ENCODE measurements around the gene HDAC6.
"Not testable (repeated sequence)": the region's sequence is repeated elsewhere in the genome, so short reads cannot be mapped to it uniquely, and the experiment has no call there.

HDAC6 gene

GRCh38 chrX:48816014-48816810, 14.3 kb downstream of the HDAC6 start:
- no peaks in the 10 kb centered on the region for H3K9me3 ChIP-seq (ENCODE audit: insufficient read depth, low read length)
- no peak for DNase-seq (ENCODE audit: low read depth, low spot score)
- H3K4me1 ChIP-seq (ENCODE audit: insufficient read depth, insufficient read length) = peaks cover 3% of the 10 kb centered on the region
- no peak for TF ChIP-seq SUZ12 (IDR thresholded peaks at IDR 0.05; ENCODE audit: extremely low read depth, insufficient read depth, insufficient read length)
- no peak overlapping the region for H3K9ac ChIP-seq (ENCODE audit: insufficient read length, low read depth)
- no peak overlapping the region for H3K4me3 ChIP-seq (ENCODE audit: insufficient read length, low read depth)
- no peaks in the 10 kb centered on the region for H3K27me3 ChIP-seq (ENCODE audit: insufficient read depth, insufficient read length)
- peaks cover 56% of the 10 kb centered on the region for H3K36me3 ChIP-seq (ENCODE audit: insufficient read depth, insufficient read length, low read length)

GRCh38 chrX:48818098-48818497, 16.2 kb downstream of the HDAC6 start:
- Histone ChIP-seq H3K9me3 (ENCODE audit: insufficient read depth, low read length) (no peaks in the 10 kb centered on the region), H3K36me3 (ENCODE audit: insufficient read depth, insufficient read length, low read length) (peaks cover 66% of the 10 kb centered on the region), H3K27me3 (ENCODE audit: insufficient read depth, insufficient read length) (no peaks in the 10 kb centered on the region), H3K9ac (ENCODE audit: insufficient read length, low read depth) (no peak overlapping the region), H3K4me3 (ENCODE audit: insufficient read length, low read depth) (no peak overlapping the region), H3K4me1 (ENCODE audit: insufficient read depth, insufficient read length) (peaks cover 3% of the 10 kb centered on the region)
- TF ChIP-seq ZNF274 (IDR thresholded peaks at IDR 0.05; ENCODE audit: low read depth, low read length) (no peak), YY1 (IDR thresholded peaks at IDR 0.05; ENCODE audit: insufficient read depth, insufficient read length) (no peak), SUZ12 (IDR thresholded peaks at IDR 0.05; ENCODE audit: extremely low read depth, insufficient read depth, insufficient read length) (no peak)
- no peak for DNase-seq (ENCODE audit: low read depth, low spot score)

- Histone ChIP-seq H3K4me1 (ENCODE audit: insufficient read depth, insufficient read length) (peaks cover 3% of the 10 kb centered on the region), H3K9ac (ENCODE audit: insufficient read length, low read depth) (no peak overlapping the region), H3K4me3 (ENCODE audit: insufficient read length, low read depth) (no peak overlapping the region), H3K36me3 (ENCODE audit: insufficient read depth, insufficient read length, low read length) (peaks cover 72% of the 10 kb centered on the region), H3K9me3 (ENCODE audit: insufficient read depth, low read length) (no peaks in the 10 kb centered on the region), H3K27me3 (ENCODE audit: insufficient read depth, insufficient read length) (no peaks in the 10 kb centered on the region)
- DNase-seq (ENCODE audit: low read depth, low spot score) = no peak
- TF ChIP-seq SUZ12 (IDR thresholded peaks at IDR 0.05; ENCODE audit: extremely low read depth, insufficient read depth, insufficient read length) (no peak), ZNF274 (IDR thresholded peaks at IDR 0.05; ENCODE audit: low read depth, low read length) (no peak), YY1 (IDR thresholded peaks at IDR 0.05; ENCODE audit: insufficient read depth, insufficient read length) (no peak)
Measured at GRCh38 chrX:48818866-48819265, 17.0 kb downstream of the HDAC6 start.

- H3K36me3 ChIP-seq (ENCODE audit: insufficient read depth, insufficient read length, low read length) = peaks cover 74% of the 10 kb centered on the region
Measured at GRCh38 chrX:48819394-48819793, 17.5 kb downstream of the HDAC6 start.

GRCh38 chrX:48823053-48823452, 21.2 kb downstream of the HDAC6 start:
- peaks cover 58% of the 10 kb centered on the region for H3K36me3 ChIP-seq (ENCODE audit: insufficient read depth, insufficient read length, low read length)
- H3K9ac ChIP-seq (ENCODE audit: insufficient read length, low read depth) = no peak overlapping the region
- no peaks in the 10 kb centered on the region for H3K27me3 ChIP-seq (ENCODE audit: insufficient read depth, insufficient read length)
- H3K9me3 ChIP-seq (ENCODE audit: insufficient read depth, low read length) = no peaks in the 10 kb centered on the region; the same call in 1 of the 2 replicates
- no peak overlapping the region for H3K4me3 ChIP-seq (ENCODE audit: insufficient read length, low read depth)
- no peak for DNase-seq (ENCODE audit: low read depth, low spot score)
- H3K4me1 ChIP-seq (ENCODE audit: insufficient read depth, insufficient read length) = peaks cover 2% of the 10 kb centered on the region
- no peak for TF ChIP-seq SUZ12 (IDR thresholded peaks at IDR 0.05; ENCODE audit: extremely low read depth, insufficient read depth, insufficient read length)
- TF ChIP-seq ZNF274 (IDR thresholded peaks at IDR 0.05; ENCODE audit: low read depth, low read length) = no peak
- TF ChIP-seq YY1 (IDR thresholded peaks at IDR 0.05; ENCODE audit: insufficient read depth, insufficient read length) = no peak

More at GRCh38 chrX:48819394-48819793, 17.5 kb downstream of the HDAC6 start:
- not testable (repeated sequence) for H3K27me3 ChIP-seq (ENCODE audit: insufficient read depth, insufficient read length); H3K9ac ChIP-seq (ENCODE audit: insufficient read length, low read depth); H3K4me3 ChIP-seq (ENCODE audit: insufficient read length, low read depth); DNase-seq (ENCODE audit: low read depth, low spot score); H3K9me3 ChIP-seq (ENCODE audit: insufficient read depth, low read length); H3K4me1 ChIP-seq (ENCODE audit: insufficient read depth, insufficient read length)

- Histone ChIP-seq H3K9ac (ENCODE audit: insufficient read length, low read depth) (no peak overlapping the region), H3K4me3 (ENCODE audit: insufficient read length, low read depth) (no peak overlapping the region), H3K9me3 (ENCODE audit: insufficient read depth, low read length) (no peaks in the 10 kb centered on the region; the same call in 1 of the 2 replicates), H3K27me3 (ENCODE audit: insufficient read depth, insufficient read length) (peaks cover under 1% of the 10 kb centered on the region), H3K4me1 (ENCODE audit: insufficient read depth, insufficient read length) (peaks cover 2% of the 10 kb centered on the region), H3K36me3 (ENCODE audit: insufficient read depth, insufficient read length, low read length) (peaks cover 48% of the 10 kb centered on the region)
- DNase-seq (ENCODE audit: low read depth, low spot score) = no peak
- TF ChIP-seq YY1 (IDR thresholded peaks at IDR 0.05; ENCODE audit: insufficient read depth, insufficient read length) (no peak), ZNF274 (IDR thresholded peaks at IDR 0.05; ENCODE audit: low read depth, low read length) (no peak), SUZ12 (IDR thresholded peaks at IDR 0.05; ENCODE audit: extremely low read depth, insufficient read depth, insufficient read length) (no peak)
Measured at GRCh38 chrX:48824066-48824465, 22.2 kb downstream of the HDAC6 start.

GRCh38 chrX:48826135-48826875, 24.4 kb downstream of the HDAC6 start, which contains the start of gene ERAS:
Gene ERAS (plus strand): TSS chrX:48826513. CDS start chrX:48829124, 2,611 bp downstream.
- no peak within 1 kb of the TSS for H3K4me3 ChIP-seq (ENCODE audit: insufficient read length, low read depth)
- no peak for DNase-seq (ENCODE audit: low read depth, low spot score)
- peaks cover 23% of the 10 kb centered on the region for H3K27me3 ChIP-seq (ENCODE audit: insufficient read depth, insufficient read length)

More at GRCh38 chrX:48826135-48826875, 24.4 kb downstream of the HDAC6 start, which contains the start of gene ERAS:
- TF ChIP-seq YY1 (IDR thresholded peaks at IDR 0.05; ENCODE audit: insufficient read depth, insufficient read length) = no peak
- no peak for TF ChIP-seq SUZ12 (IDR thresholded peaks at IDR 0.05; ENCODE audit: extremely low read depth, insufficient read depth, insufficient read length)
- TF ChIP-seq ZNF274 (IDR thresholded peaks at IDR 0.05; ENCODE audit: low read depth, low read length) = no peak
- Histone ChIP-seq H3K9me3 (ENCODE audit: insufficient read depth, low read length) (no peaks in the 10 kb centered on the region; the same call in 1 of the 2 replicates), H3K4me1 (ENCODE audit: insufficient read depth, insufficient read length) (peaks cover 3% of the 10 kb centered on the region), H3K9ac (ENCODE audit: insufficient read length, low read depth) (no peak within 1 kb of the TSS), H3K36me3 (ENCODE audit: insufficient read depth, insufficient read length, low read length) (peaks cover 39% of the 10 kb centered on the region)

All from NT2/D1 (cell line).